ENCODE results near the gene CAPZA2.
"Not testable (repeated sequence)": the region's sequence is repeated elsewhere in the genome, so short reads cannot be mapped to it uniquely, and the experiment has no call there.

GRCh38 chr7:116821647-116822046 is 40.7 kb upstream of the CAPZA2 start:
- TF ChIP-seq CTCF (conservative IDR thresholded peaks at IDR 0.05 in 1 of 2, IDR thresholded peaks at IDR 0.05 in 1 of 2; ENCODE audit: extremely low read depth in 1 of 2, insufficient read depth in 1 of 2, low read depth in 1 of 2, low read length in 2 of 2); EZH2 (IDR thresholded peaks at IDR 0.05; ENCODE audit: borderline replicate concordance, low read length): not testable (repeated sequence)
